HepG2 (cell line): ENCODE results near the gene TCAIM. TPM values are rescaled to one million over a fixed set of nuclear protein-coding genes. Genes with fewer than 3 reads are reported as not detected.

ENCODE experiments used
- ATAC-seq: fragments of 200-7000 bp; cut with Tn5 transposase; 3 replicates; pipeline ENCODE4 v1.9.1; 2020; ENCODE audit warnings: mild to moderate bottlenecking, moderate library complexity
- BruUV-seq: library from RNA; stranded (reverse); fragments of 400-500 nt; replicated peaks from 2 replicates; lab custom pipeline; 2021; lab: Mats Ljungman, UMichigan
- CTCF ChIA-PET: fragments of 300-600 bp; formaldehyde crosslinking; extraction: SDS; loops from one replicate; lab custom pipeline; 2021; ENCODE audit warnings: low total read pairs, inconsistent platforms, low intra/inter-chr PET ratio; lab: Yijun Ruan, JAX
- POLR2A ChIA-PET: fragments of 350-600 bp; sonication (Branson Sonifier 250); formaldehyde crosslinking; loops from one replicate; lab custom pipeline; 2020; ENCODE audit warnings: antibody characterized with exemption, inconsistent platforms; lab: Yijun Ruan, JAX
- DNase-seq: peaks from one replicate; pipeline ENCODE4 v3.0.0-alpha.2; 2015; ENCODE audit warnings: low spot score
- FAIRE-seq: peaks from 3 replicates; lab custom pipeline; 2011; peaks lifted over from hg19 to GRCh38; lab: Jason Lieb, UNC
- H2AFZ ChIP-seq: one replicate; pipeline ENCODE4 v1.6.1; 2011; ENCODE audit warnings: low read length, inconsistent platforms
- H3K27ac ChIP-seq: fragments of 300-600 bp; 3 replicates; pipeline ENCODE4 v1.8.0; 2011; ENCODE audit warnings: mixed run types, mild to moderate bottlenecking, mixed read lengths, low read length, inconsistent platforms; ENCODE audit not compliant: insufficient read depth; ENCODE audit errors: extremely low read length
- H3K27me3 ChIP-seq, 2 experiments: fragments of 200-600 bp in 1 of 2; 2 replicates in 1 of 2; 3 replicates in 1 of 2; pipeline versions ENCODE4 v1.6.0 to v1.8.0; 2011; ENCODE audit warnings: low read length in 2 of 2, mild to moderate bottlenecking in 2 of 2, moderate library complexity in 2 of 2, inconsistent platforms in 1 of 2; ENCODE audit not compliant: insufficient read depth in 2 of 2, control insufficient read depth in 1 of 2
- H3K36me3 ChIP-seq, 2 experiments: fragments of 200-600 bp in 1 of 2; replicated peaks in 1 of 2; 2 replicates in 1 of 2; 3 replicates in 1 of 2; pipeline versions ENCODE4 v1.5.1 to v1.8.0; 2011; ENCODE audit warnings: low read length in 2 of 2, inconsistent platforms in 1 of 2; ENCODE audit not compliant: insufficient read depth in 2 of 2, control insufficient read depth in 1 of 2
- H3K4me1 ChIP-seq: 2 replicates; pipeline ENCODE4 v1.5.1; 2012; ENCODE audit warnings: low read length, inconsistent platforms; ENCODE audit not compliant: insufficient read depth
- H3K4me2 ChIP-seq: 2 replicates; pipeline ENCODE4 v1.6.0; 2011; ENCODE audit warnings: low read depth, low read length, inconsistent platforms
- H3K4me3 ChIP-seq, 3 experiments: fragments of 200-600 bp in 1 of 3; sonication (generic), shearing (Covaris generic) in 1 of 3; replicated peaks in 1 of 3; 2 replicates each; pipeline ENCODE4 v1.5.1; 2011 to 2016; ENCODE audit warnings: low read length in 3 of 3, inconsistent platforms in 2 of 3, low read depth in 2 of 3, mild to moderate bottlenecking in 2 of 3, control low read depth in 1 of 3, mixed read lengths in 1 of 3; ENCODE audit not compliant: insufficient read depth in 1 of 3
- H3K79me2 ChIP-seq: one replicate; pipeline ENCODE4 v1.6.1; 2011; ENCODE audit warnings: low read length, inconsistent platforms; ENCODE audit not compliant: insufficient read depth
- H3K9ac ChIP-seq: 2 replicates; pipeline ENCODE4 v1.6.0; 2011; ENCODE audit warnings: mild to moderate bottlenecking, low read depth, low read length, inconsistent platforms; ENCODE audit not compliant: insufficient read depth
- H3K9me3 ChIP-seq: 2 replicates; pipeline ENCODE4 v1.5.1; 2012; ENCODE audit warnings: mild to moderate bottlenecking, low read length
- H4K20me1 ChIP-seq: 2 replicates; pipeline ENCODE4 v1.6.0; 2011; ENCODE audit warnings: inconsistent platforms, mild to moderate bottlenecking, low read length, moderate library complexity; ENCODE audit not compliant: insufficient read depth
- CBFB ChIP-seq: sonication (generic); formaldehyde crosslinking; IDR thresholded peaks from 2 replicates; pipeline ENCODE4 v1.4.0; 2020; ENCODE audit warnings: missing genetic modification reagents
- KAT8 ChIP-seq: IDR thresholded peaks from 2 replicates; pipeline ENCODE4 v1.6.1; 2016; ENCODE audit warnings: missing genetic modification reagents, missing compliant biosample characterization
- NFE2L1 ChIP-seq: sonication (generic); formaldehyde crosslinking; IDR thresholded peaks from 2 replicates; pipeline ENCODE4 v1.4.0; 2020; ENCODE audit warnings: missing genetic modification reagents, mild to moderate bottlenecking, borderline replicate concordance
- NR2F6 ChIP-seq, 2 experiments: IDR thresholded peaks; 2 replicates each; pipeline ENCODE4 v1.6.1; 2016; ENCODE audit warnings: antibody characterized with exemption in 1 of 2, mild to moderate bottlenecking in 1 of 2
- RARA ChIP-seq: IDR thresholded peaks from 2 replicates; pipeline ENCODE4 v1.6.1; 2016; ENCODE audit warnings: missing genetic modification reagents, missing compliant biosample characterization
- SALL1 ChIP-seq: sonication (generic); formaldehyde crosslinking; IDR thresholded peaks from 2 replicates; pipeline ENCODE4 v1.8.0; 2022; ENCODE audit warnings: mild to moderate bottlenecking, missing genetic modification reagents
- SATB2 ChIP-seq: sonication (generic); formaldehyde crosslinking; IDR thresholded peaks from 2 replicates; pipeline ENCODE4 v1.5.0; 2020; ENCODE audit warnings: missing genetic modification reagents
- SKI ChIP-seq: fragments of 450-650 bp; IDR thresholded peaks from one replicate; pipeline ENCODE4 v1.6.1; 2018; ENCODE audit warnings: mild to moderate bottlenecking; ENCODE audit not compliant: partially characterized antibody
- SMAD9 ChIP-seq: sonication (generic); formaldehyde crosslinking; IDR thresholded peaks from 2 replicates; pipeline ENCODE4 v1.5.1; 2020; ENCODE audit warnings: mild to moderate bottlenecking, missing genetic modification reagents
- SOX6 ChIP-seq, 2 experiments: fragments of 450-650 bp in 1 of 2; sonication (generic) in 1 of 2; formaldehyde crosslinking in 1 of 2; IDR thresholded peaks; 2 replicates each; pipeline versions ENCODE4 v1.4.0 to v1.6.1; 2017 to 2020; ENCODE audit warnings: antibody characterized with exemption in 1 of 2, mild to moderate bottlenecking in 1 of 2, missing genetic modification reagents in 1 of 2
- STAG1 ChIP-seq: sonication (generic); formaldehyde crosslinking; IDR thresholded peaks from 2 replicates; pipeline ENCODE4 v1.4.0; 2020; ENCODE audit warnings: missing genetic modification reagents
- ZBTB42 ChIP-seq: sonication (generic); formaldehyde crosslinking; IDR thresholded peaks from 2 replicates; pipeline ENCODE4 v1.5.0; 2020; ENCODE audit warnings: mild to moderate bottlenecking, missing genetic modification reagents
- ZNF343 ChIP-seq: sonication (generic); formaldehyde crosslinking; IDR thresholded peaks from 2 replicates; pipeline ENCODE4 v1.4.0; 2020; ENCODE audit warnings: mild to moderate bottlenecking, missing genetic modification reagents
- ZNF556 ChIP-seq: sonication (generic); formaldehyde crosslinking; IDR thresholded peaks from 2 replicates; pipeline ENCODE4 v1.4.0; 2020; ENCODE audit warnings: mild to moderate bottlenecking, missing genetic modification reagents, borderline replicate concordance
- ZNF724P ChIP-seq: sonication (generic); formaldehyde crosslinking; IDR thresholded peaks from 2 replicates; pipeline ENCODE4 v1.8.0; 2022; ENCODE audit warnings: missing genetic modification reagents, borderline replicate concordance
- WGBS: methylation state at CpG from one replicate; pipeline ENCODE4 v1.1.6; 2017; ENCODE audit warnings: low lambda C conversion rate; 5-methylcytosine and 5-hydroxymethylcytosine counted together
- in situ Hi-C: cut with HindIII; loops from 2 replicates; pipeline ENCODE4 v1.10.0; 2017; ENCODE audit warnings: low pct_unique_long_range_greater_than_20kb; ENCODE audit not compliant: extremely low pct_ligation_motif_present
- intact Hi-C: fragments of 100-400 bp; cut with micrococcal nuclease; formaldehyde crosslinking; loops from one replicate; pipeline ENCODE4 v1.10.0; 2022; ENCODE audit not compliant: unreplicated experiment
- polyA plus RNA-seq, 8 experiments: library from polyadenylated mRNA; depleted of rRNA in 3 of 8; stranded (reverse) in 7 of 8; unstranded in 1 of 8; fragments of >200 nt; fragmentation: Illumina TruSeq in 4 of 8; extraction: Trizol in 4 of 8; gene quantifications; 2 replicates each; pipeline versions ENCODE4 v1.2.1 to v1.2.3, GENCODE V29; 2011 to 2016; ENCODE audit warnings: low read depth in 4 of 8, missing spikeins in 1 of 8, mixed read lengths in 1 of 8; ENCODE audit not compliant: insufficient read depth in 1 of 8
- total RNA-seq, 5 experiments: library from RNA; depleted of rRNA; stranded (reverse); fragments of >200 nt; fragmentation: Illumina TruSeq; extraction: Trizol; gene quantifications; 2 replicates each; pipeline ENCODE4 v1.2.3, GENCODE V29; 2016; ENCODE audit warnings: low read depth in 1 of 5
- TF ChIP-seq, protein P1 (sequence below): sonication (generic); formaldehyde crosslinking; IDR thresholded peaks from 2 replicates; pipeline ENCODE4 v1.4.0; 2020; ENCODE audit warnings: mild to moderate bottlenecking, low read depth, missing genetic modification reagents
- TF ChIP-seq, protein P2 (sequence below): sonication (generic); formaldehyde crosslinking; IDR thresholded peaks from 2 replicates; pipeline ENCODE4 v1.5.0; 2020; ENCODE audit warnings: mild to moderate bottlenecking, missing genetic modification reagents, moderate library complexity

TCAIM gene
- total and polyA plus RNA-seq, 2 of the 13 experiments (the other 11 are each of a cell fraction or from before 2014, with no cell fraction given), result 16.9 to 22.6 TPM

DNA sequence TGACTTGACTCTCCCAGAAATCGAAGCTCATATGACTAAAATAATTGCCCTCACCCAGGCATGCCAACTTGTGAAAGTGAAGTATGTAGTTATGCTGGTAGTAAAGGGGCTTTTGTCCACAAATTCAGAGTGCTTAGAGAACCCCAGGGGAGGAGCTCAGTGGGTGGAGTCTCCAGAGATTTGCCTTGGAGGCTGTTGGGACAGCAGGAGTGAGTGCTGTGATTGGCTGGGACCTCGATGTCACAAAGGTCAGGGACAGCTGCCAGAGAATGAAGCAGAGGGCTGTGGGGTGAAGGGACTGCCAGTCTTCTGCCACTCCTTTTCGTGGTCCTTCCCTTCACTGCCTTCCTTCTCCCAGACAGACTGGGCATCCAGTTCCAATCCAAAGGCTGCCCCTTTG is 89.1 kb downstream of the TCAIM start:
- in situ Hi-C loops, result no loop called here
- no peak for FAIRE-seq

GRCh38 chr3:44428910-44429309 is 90.3 kb downstream of the TCAIM start:
- no peak overlapping the region for H3K4me2 ChIP-seq
- WGBS, result 57% methylated on average over 2 of the region's 7 CpGs
- in situ Hi-C loops, result no loop called here
- H3K9me3 ChIP-seq, result no peaks in the 10 kb centered on the region
- no peak overlapping the region for H3K4me3 ChIP-seq
- H3K79me2 ChIP-seq, result no peaks in the 10 kb centered on the region
- H3K36me3 ChIP-seq, result no peaks in the 10 kb centered on the region
- ChIA-PET POLR2A (no interaction called here), CTCF (no interaction called here)
- H3K27ac ChIP-seq, result no peak overlapping the region
- no peaks in the 10 kb centered on the region for H3K27me3 ChIP-seq
- no peak for DNase-seq
- BruUV-seq, result no TSS peak
- TF ChIP-seq, protein P1, sequence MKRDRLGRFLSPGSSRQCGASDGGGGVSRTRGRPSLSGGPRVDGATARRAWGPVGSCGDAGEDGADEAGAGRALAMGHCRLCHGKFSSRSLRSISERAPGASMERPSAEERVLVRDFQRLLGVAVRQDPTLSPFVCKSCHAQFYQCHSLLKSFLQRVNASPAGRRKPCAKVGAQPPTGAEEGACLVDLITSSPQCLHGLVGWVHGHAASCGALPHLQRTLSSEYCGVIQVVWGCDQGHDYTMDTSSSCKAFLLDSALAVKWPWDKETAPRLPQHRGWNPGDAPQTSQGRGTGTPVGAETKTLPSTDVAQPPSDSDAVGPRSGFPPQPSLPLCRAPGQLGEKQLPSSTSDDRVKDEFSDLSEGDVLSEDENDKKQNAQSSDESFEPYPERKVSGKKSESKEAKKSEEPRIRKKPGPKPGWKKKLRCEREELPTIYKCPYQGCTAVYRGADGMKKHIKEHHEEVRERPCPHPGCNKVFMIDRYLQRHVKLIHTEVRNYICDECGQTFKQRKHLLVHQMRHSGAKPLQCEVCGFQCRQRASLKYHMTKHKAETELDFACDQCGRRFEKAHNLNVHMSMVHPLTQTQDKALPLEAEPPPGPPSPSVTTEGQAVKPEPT (CRISPR knock-in tag), result no peak
- TF ChIP-seq SOX6 (IDR thresholded peaks at IDR 0.05) (no peak), SOX6 (CRISPR knock-in tag; IDR thresholded peaks at IDR 0.05) (no peak), SKI (no peak), CBFB (CRISPR knock-in tag) (no peak), KAT8 (CRISPR knock-in tag) (no peak), SATB2 (CRISPR knock-in tag) (no peak), NFE2L1 (no peak), STAG1 (CRISPR knock-in tag) (peak; percentile 23; the same call in 1 of the 2 replicates)
- TF ChIP-seq, protein P2, sequence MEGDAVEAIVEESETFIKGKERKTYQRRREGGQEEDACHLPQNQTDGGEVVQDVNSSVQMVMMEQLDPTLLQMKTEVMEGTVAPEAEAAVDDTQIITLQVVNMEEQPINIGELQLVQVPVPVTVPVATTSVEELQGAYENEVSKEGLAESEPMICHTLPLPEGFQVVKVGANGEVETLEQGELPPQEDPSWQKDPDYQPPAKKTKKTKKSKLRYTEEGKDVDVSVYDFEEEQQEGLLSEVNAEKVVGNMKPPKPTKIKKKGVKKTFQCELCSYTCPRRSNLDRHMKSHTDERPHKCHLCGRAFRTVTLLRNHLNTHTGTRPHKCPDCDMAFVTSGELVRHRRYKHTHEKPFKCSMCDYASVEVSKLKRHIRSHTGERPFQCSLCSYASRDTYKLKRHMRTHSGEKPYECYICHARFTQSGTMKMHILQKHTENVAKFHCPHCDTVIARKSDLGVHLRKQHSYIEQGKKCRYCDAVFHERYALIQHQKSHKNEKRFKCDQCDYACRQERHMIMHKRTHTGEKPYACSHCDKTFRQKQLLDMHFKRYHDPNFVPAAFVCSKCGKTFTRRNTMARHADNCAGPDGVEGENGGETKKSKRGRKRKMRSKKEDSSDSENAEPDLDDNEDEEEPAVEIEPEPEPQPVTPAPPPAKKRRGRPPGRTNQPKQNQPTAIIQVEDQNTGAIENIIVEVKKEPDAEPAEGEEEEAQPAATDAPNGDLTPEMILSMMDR (CRISPR knock-in tag), result peak; percentile 35
- peak; percentile 59 for ATAC-seq
- H3K9ac ChIP-seq, result no peak overlapping the region
- H2AFZ ChIP-seq, result no peak overlapping the region
- FAIRE-seq, result no peak
- intact Hi-C loops, result no loop called here
- H4K20me1 ChIP-seq, result no peaks in the 10 kb centered on the region
- peaks cover 20% of the 10 kb centered on the region for H3K4me1 ChIP-seq

More for the DNA sequence above, 89.1 kb downstream of the TCAIM start:
- TF ChIP-seq SMAD9, result no peak
- no peak for TF ChIP-seq ZNF556
- TF ChIP-seq ZNF343 (CRISPR knock-in tag), result no peak
- no peak for TF ChIP-seq ZNF724P (CRISPR knock-in tag)
- TF ChIP-seq RARA, result no peak
- TF ChIP-seq NR2F6 (IDR thresholded peaks at IDR 0.05), result peak; percentile 14; the same call in 1 of the 2 replicates
- TF ChIP-seq NR2F6 (CRISPR knock-in tag; IDR thresholded peaks at IDR 0.05), result peak; percentile 36; the same call in 1 of the 2 replicates
- no peak for TF ChIP-seq SALL1 (CRISPR knock-in tag)
- TF ChIP-seq ZBTB42 (CRISPR knock-in tag), result no peak
- no peaks in the 10 kb centered on the region for H3K36me3 ChIP-seq
- CTCF ChIA-PET, result no interaction called here
- H3K27ac ChIP-seq, result no peak overlapping the region
- H3K4me3 ChIP-seq, result no peak overlapping the region
- intact Hi-C loops, result no loop called here
- peak; percentile 29 for DNase-seq
- no peaks in the 10 kb centered on the region for H3K27me3 ChIP-seq
- H3K79me2 ChIP-seq, result no peaks in the 10 kb centered on the region
- POLR2A ChIA-PET, result interaction anchor here (1.0 to 1.1 kb wide), 2 partner anchors 12 to 89 kb away, joined by 4 to 5 read pairs; partner anchors contain the start of gene TCAIM
- 56% methylated on average over 3 of the region's 3 CpGs for WGBS
- BruUV-seq, result no TSS peak
- no peaks in the 10 kb centered on the region for H4K20me1 ChIP-seq
- H3K9me3 ChIP-seq, result no peaks in the 10 kb centered on the region
- peaks cover 20% of the 10 kb centered on the region for H3K4me1 ChIP-seq
- H3K9ac ChIP-seq, result no peak overlapping the region
- ATAC-seq, result peak; percentile 57
- H2AFZ ChIP-seq, result no peak overlapping the region
- H3K4me2 ChIP-seq, result peak overlapping the region; percentile 43; the same call in 1 of the 2 replicates
